ENCODE measurements around the gene CCDC80. TPM values are rescaled to one million over a fixed set of nuclear protein-coding genes. Genes with fewer than 3 reads are reported as not detected.

Gene CCDC80
- total and polyA plus RNA-seq, 9 of the 15 experiments (the other 6 are each of a cell fraction or from before 2014, with no cell fraction given), result 0.17 to 2.0 (median 1.1) TPM

DNA sequence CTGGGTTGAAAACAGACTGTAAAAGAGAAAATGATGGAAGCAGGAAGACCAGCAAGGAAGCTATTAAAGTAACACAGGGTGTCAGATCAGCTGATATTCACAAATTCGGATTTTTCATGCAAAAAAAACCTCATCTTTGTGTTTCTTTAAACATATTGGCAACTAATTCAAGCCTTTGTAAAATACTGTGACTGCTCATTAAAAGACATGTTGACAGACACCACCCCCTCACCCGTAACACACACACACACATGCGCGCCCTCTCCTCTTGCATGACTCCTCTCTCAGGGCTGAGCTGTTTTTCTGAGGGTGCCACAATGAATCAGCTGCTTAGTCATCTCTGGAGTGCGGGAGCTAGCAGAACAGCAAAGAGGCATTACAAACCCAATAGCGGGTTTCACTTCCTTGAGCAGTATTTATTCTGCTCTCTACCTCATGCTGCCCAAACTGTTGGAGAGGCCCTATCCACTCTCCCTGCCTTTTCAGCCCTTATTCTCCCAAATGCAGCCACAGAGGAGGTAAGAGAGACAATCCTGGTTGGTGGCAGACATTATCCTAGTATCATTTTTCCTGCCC is 35.8 kb upstream of the CCDC80 start:
- Histone ChIP-seq H3K4me1 (replicated peaks in 1 of 2; ENCODE audit: control insufficient read depth in 2 of 2, insufficient read depth in 2 of 2, low read length in 2 of 2) (peaks cover 0 to 19% of the 10 kb centered on the region in 2 experiments; a peak in 3 of 5 replicates), H3K27ac (ENCODE audit: extremely low read depth, low read depth, low read length) (peak overlapping the region; percentile 73; the same call in 2 of the 3 replicates), H3K9ac (ENCODE audit: insufficient read depth in 1 of 2, low read depth in 2 of 2, low read length in 2 of 2) (peak overlapping the region in 1 of 2 experiments; percentile 33; a peak in 1 of 4 replicates), H4K20me1 (replicated peaks; ENCODE audit: control insufficient read depth, insufficient read depth, low read length) (no peaks in the 10 kb centered on the region), H3K4me3 (no peak overlapping the region), H2AFZ (ENCODE audit: low read depth, low read length) (peak overlapping the region; percentile 70), H3K36me3 (ENCODE audit: control insufficient read depth, insufficient read depth, low read length) (no peaks in the 10 kb centered on the region), H3K27me3 (ENCODE audit: control insufficient read depth in 2 of 2, insufficient read depth in 2 of 2, low read length in 2 of 2) (no peaks in the 10 kb centered on the region), H3K9me3 (replicated peaks; ENCODE audit: control insufficient read depth, insufficient read depth, low read depth, low read length) (no peaks in the 10 kb centered on the region), H3K79me2 (ENCODE audit: control insufficient read depth, insufficient read depth, low read length) (no peaks in the 10 kb centered on the region), H3K4me2 (ENCODE audit: insufficient read depth, low read length) (peak overlapping the region; percentile 74), H3K9me1 (ENCODE audit: control insufficient read depth, insufficient read depth, low read length) (no peaks in the 10 kb centered on the region)
- ChIA-PET POLR2A (interaction anchor here (0.6 to 1.0 kb wide), 4 partner anchors 10 to 817 kb away, joined by 3 to 5 read pairs (median 3); no protein-coding TSS in a partner anchor), CTCF (ENCODE audit: low intra/inter-chr PET ratio) (no interaction called here)
- ATAC-seq (peak; percentile 95), DNase-seq (ENCODE audit: extremely low read depth in 1 of 4, low spot score in 3 of 4) (peak; percentile 10 to 81 (median 38)), FAIRE-seq (peak; percentile 95)
- in situ Hi-C loops (cut with MboI) (no loop called here), intact Hi-C loops (cut with micrococcal nuclease) (no loop called here)
- WGBS (ENCODE audit: insufficient coverage, low coverage, missing lambda C conversion rate), result 2% methylated on average over 6 of the region's 6 CpGs
- no TSS peak for BruUV-seq (replicated peaks)
- TF ChIP-seq ZNF41 (CRISPR knock-in tag; conservative IDR thresholded peaks at IDR 0.05), result no peak
- no peak for TF ChIP-seq BRF1 (IDR thresholded peaks at IDR 0.05; ENCODE audit: borderline replicate concordance, extremely low read depth, insufficient read length)
- TF ChIP-seq MAFF (IDR thresholded peaks at IDR 0.05; ENCODE audit: low read length), result peak; percentile 70; the same call in 1 of the 2 replicates
- no peak for TF ChIP-seq SREBF1 (IDR thresholded peaks at IDR 0.05; ENCODE audit: borderline replicate concordance, low read depth, low read length)
- TF ChIP-seq, protein P1, sequence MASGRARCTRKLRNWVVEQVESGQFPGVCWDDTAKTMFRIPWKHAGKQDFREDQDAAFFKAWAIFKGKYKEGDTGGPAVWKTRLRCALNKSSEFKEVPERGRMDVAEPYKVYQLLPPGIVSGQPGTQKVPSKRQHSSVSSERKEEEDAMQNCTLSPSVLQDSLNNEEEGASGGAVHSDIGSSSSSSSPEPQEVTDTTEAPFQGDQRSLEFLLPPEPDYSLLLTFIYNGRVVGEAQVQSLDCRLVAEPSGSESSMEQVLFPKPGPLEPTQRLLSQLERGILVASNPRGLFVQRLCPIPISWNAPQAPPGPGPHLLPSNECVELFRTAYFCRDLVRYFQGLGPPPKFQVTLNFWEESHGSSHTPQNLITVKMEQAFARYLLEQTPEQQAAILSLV (tag; IDR thresholded peaks at IDR 0.05), result no peak
- TF ChIP-seq ZNF24 (IDR thresholded peaks at IDR 0.05), result no peak
- TF ChIP-seq FOXJ3 (CRISPR knock-in tag; IDR thresholded peaks at IDR 0.05), result no peak
- TF ChIP-seq KLF10 (CRISPR knock-in tag; IDR thresholded peaks at IDR 0.05), result no peak
- TF ChIP-seq ZNF780A (CRISPR knock-in tag; IDR thresholded peaks at IDR 0.05), result no peak
- no peak for TF ChIP-seq XRCC4 (IDR thresholded peaks at IDR 0.05; ENCODE audit: extremely low read depth, insufficient read depth, insufficient read length)
- TF ChIP-seq JUND (IDR thresholded peaks at IDR 0.05; ENCODE audit: borderline replicate concordance, low read depth, low read length), result peak; percentile 88
- TF ChIP-seq JUND (tag; IDR thresholded peaks at IDR 0.05; ENCODE audit: borderline replicate concordance, low read depth, low read length), result peak; percentile 84; the same call in 1 of the 3 replicates
- TF ChIP-seq ZNF561 (CRISPR knock-in tag; conservative IDR thresholded peaks at IDR 0.05), result no peak
- TF ChIP-seq KAT7 (CRISPR knock-in tag; IDR thresholded peaks at IDR 0.05; ENCODE audit: borderline replicate concordance), result no peak
- TF ChIP-seq ZNF316 (IDR thresholded peaks at IDR 0.05), result peak; percentile 82
- no peak for TF ChIP-seq ZNF583 (CRISPR knock-in tag; IDR thresholded peaks at IDR 0.05)
- no peak for TF ChIP-seq PHB (CRISPR knock-in tag; IDR thresholded peaks at IDR 0.05)
- TF ChIP-seq BMI1 (IDR thresholded peaks at IDR 0.05; ENCODE audit: low read length), result no peak
- TF ChIP-seq, protein P2, sequence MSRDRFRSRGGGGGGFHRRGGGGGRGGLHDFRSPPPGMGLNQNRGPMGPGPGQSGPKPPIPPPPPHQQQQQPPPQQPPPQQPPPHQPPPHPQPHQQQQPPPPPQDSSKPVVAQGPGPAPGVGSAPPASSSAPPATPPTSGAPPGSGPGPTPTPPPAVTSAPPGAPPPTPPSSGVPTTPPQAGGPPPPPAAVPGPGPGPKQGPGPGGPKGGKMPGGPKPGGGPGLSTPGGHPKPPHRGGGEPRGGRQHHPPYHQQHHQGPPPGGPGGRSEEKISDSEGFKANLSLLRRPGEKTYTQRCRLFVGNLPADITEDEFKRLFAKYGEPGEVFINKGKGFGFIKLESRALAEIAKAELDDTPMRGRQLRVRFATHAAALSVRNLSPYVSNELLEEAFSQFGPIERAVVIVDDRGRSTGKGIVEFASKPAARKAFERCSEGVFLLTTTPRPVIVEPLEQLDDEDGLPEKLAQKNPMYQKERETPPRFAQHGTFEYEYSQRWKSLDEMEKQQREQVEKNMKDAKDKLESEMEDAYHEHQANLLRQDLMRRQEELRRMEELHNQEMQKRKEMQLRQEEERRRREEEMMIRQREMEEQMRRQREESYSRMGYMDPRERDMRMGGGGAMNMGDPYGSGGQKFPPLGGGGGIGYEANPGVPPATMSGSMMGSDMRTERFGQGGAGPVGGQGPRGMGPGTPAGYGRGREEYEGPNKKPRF (IDR thresholded peaks at IDR 0.05; ENCODE audit: low read depth, low read length), result no peak
- TF ChIP-seq, protein P3, sequence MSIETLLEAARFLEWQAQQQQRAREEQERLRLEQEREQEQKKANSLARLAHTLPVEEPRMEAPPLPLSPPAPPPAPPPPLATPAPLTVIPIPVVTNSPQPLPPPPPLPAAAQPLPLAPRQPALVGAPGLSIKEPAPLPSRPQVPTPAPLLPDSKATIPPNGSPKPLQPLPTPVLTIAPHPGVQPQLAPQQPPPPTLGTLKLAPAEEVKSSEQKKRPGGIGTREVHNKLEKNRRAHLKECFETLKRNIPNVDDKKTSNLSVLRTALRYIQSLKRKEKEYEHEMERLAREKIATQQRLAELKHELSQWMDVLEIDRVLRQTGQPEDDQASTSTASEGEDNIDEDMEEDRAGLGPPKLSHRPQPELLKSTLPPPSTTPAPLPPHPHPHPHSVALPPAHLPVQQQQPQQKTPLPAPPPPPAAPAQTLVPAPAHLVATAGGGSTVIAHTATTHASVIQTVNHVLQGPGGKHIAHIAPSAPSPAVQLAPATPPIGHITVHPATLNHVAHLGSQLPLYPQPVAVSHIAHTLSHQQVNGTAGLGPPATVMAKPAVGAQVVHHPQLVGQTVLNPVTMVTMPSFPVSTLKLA (conservative IDR thresholded peaks at IDR 0.05), result peak; percentile 43 to 62; a peak in 1 of 4 replicates

Data from K562 (cell line).